ENCODE results near the gene PCP4L1. TPM values are rescaled to one million over a fixed set of nuclear protein-coding genes. Genes with fewer than 3 reads are reported as not detected.
A peak's percentile ranks its signal among the peaks of the same experiment; 100 is the strongest.
"Not testable (repeated sequence)": the region's sequence is repeated elsewhere in the genome, so short reads cannot be mapped to it uniquely, and the experiment has no call there.

The PCP4L1 gene
- total RNA-seq, 1 donor from 2014 or later, result 0.25 TPM

DNA sequence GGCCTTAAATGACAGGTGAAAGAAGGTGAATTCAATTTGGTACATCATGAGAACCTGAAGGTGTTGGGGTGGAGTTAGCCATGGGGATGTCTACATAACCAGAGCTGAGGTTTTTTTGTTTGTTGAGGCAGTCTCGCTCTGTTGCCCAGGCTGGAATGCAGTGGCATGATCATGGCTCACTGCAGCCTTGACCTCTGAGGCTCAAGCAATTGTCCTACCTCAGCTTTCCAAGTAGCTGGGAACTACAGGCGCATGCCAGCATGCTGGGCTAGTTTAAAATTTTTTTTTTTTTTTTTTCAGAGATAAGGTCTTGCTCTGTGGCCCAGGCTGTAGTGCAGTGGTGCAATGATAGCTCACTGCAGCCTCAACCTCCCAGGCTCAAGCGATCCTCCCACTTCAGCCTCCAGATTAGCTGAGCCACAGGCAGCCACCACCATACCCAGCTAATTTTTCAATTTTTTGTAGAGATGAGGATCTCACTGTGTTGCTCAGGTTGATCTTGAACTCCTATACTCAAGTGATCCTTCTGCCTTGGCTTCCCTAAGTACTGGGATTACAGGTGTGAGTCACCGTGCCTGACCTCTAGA is 53.1 kb downstream of the PCP4L1 start:
- Mint-ChIP-seq H3K27ac (no peak overlapping the region), H3K9me3 (no peaks in the 10 kb centered on the region), H3K4me3 (no peak overlapping the region), H3K36me3 (no peaks in the 10 kb centered on the region), H3K27me3 (ENCODE audit: low read depth) (peaks cover 24% of the 10 kb centered on the region), H3K4me1 (peaks cover 16% of the 10 kb centered on the region)
- no peak for DNase-seq (ENCODE audit: low spot score in 2 of 2, unreplicated experiment in 2 of 2)
- TF ChIP-seq, protein P1, sequence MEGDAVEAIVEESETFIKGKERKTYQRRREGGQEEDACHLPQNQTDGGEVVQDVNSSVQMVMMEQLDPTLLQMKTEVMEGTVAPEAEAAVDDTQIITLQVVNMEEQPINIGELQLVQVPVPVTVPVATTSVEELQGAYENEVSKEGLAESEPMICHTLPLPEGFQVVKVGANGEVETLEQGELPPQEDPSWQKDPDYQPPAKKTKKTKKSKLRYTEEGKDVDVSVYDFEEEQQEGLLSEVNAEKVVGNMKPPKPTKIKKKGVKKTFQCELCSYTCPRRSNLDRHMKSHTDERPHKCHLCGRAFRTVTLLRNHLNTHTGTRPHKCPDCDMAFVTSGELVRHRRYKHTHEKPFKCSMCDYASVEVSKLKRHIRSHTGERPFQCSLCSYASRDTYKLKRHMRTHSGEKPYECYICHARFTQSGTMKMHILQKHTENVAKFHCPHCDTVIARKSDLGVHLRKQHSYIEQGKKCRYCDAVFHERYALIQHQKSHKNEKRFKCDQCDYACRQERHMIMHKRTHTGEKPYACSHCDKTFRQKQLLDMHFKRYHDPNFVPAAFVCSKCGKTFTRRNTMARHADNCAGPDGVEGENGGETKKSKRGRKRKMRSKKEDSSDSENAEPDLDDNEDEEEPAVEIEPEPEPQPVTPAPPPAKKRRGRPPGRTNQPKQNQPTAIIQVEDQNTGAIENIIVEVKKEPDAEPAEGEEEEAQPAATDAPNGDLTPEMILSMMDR (IDR thresholded peaks at IDR 0.05; ENCODE audit: unreplicated experiment), result no peak

DNA sequence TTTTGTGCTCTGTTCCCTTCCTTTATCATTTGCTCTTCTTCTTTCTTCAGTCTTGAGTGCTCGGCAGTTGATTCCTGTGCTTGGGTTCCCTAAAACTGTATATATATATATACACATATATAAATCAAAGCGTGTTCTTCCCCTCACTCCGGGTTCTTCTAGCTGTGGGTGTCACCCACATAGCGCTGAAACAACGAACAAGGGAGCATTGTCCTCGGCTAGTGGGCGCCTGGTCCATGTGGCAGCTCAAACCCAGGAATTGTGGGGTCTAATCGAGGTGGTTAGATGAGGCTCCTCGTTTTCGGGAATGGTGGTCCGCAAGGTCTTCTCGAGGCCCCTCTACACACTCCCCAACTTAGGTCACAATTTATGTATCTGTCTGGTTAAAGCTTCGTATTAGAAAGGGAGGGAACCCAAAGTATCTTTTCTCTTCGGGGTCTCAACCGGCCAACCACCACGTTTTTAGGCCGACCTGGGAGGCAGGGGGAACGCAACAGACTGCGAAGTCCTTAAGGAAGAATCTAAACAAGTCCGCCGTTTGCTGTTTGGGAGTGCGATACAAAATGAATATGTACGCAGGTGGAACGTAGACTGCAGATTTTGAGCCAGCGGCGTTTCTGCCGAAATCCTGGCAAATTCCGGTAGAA is 55.1 kb downstream of the PCP4L1 start:
- H3K27me3 Mint-ChIP-seq (ENCODE audit: low read depth), result peaks cover 14% of the 10 kb centered on the region
- peak overlapping the region; percentile 99 for H3K27ac Mint-ChIP-seq
- H3K36me3 Mint-ChIP-seq, result peaks cover 3% of the 10 kb centered on the region
- DNase-seq (ENCODE audit: low spot score in 2 of 2, unreplicated experiment in 2 of 2), result no peak
- peak overlapping the region; percentile 98 for H3K4me3 Mint-ChIP-seq
- TF ChIP-seq, protein P1 (IDR thresholded peaks at IDR 0.05; ENCODE audit: unreplicated experiment), result no peak
- H3K4me1 Mint-ChIP-seq, result peaks cover 16% of the 10 kb centered on the region
- H3K9me3 Mint-ChIP-seq, result no peaks in the 10 kb centered on the region

DNA sequence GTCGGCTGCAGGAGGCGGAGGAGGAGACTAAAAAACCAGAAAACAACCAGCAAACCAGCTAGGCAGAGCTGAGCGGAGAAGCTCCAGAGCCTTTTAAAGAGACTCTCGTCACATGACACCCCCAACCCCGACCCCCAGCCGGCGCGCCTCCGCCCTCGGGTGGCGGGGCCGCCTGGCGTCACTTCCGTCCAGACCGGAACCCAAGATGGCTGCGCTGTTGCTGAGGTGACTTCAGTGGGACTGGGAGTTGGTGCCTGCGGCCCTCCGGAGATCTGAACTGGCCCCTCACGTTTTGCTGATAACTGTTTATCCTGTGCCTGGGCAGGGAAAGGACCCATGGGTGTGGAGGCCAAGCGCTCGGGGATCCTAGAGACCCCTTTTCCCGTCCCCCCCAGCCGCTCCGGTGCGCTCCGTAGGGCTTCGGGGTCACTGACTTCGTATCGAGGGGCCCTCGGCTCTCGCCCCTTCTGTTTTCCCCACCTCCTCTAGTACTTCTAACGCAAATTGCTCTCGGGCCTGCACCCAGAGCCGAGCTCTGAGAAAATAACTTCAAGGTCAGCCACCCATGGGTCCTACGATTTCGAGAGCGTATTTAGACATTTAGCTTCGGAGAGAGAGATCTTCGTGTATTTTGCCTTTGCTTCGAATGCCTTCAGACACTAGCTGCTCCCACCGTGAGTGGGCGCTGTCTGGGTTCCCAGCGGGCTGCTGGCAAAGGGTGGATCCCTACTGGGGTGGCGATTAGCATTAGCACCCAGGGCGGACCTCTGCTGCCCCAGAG is 55.8 kb downstream of the PCP4L1 start, which contains the start of gene SDHC:
Gene SDHC, plus strand, starts transcription at position 181 of the 781 bp plus-strand sequence. Its CDS starts 25 bp downstream, at position 206.
- no peaks in the 10 kb centered on the region for H3K9me3 Mint-ChIP-seq
- H3K4me3 Mint-ChIP-seq, result peak within 1 kb of the TSS; percentile 98
- peak; percentile 74 to 89 for DNase-seq (ENCODE audit: low spot score in 2 of 2, unreplicated experiment in 2 of 2)
- TF ChIP-seq, protein P1 (IDR thresholded peaks at IDR 0.05; ENCODE audit: unreplicated experiment), result no peak
- peaks cover 3% of the 10 kb centered on the region for H3K36me3 Mint-ChIP-seq
- peak within 1 kb of the TSS; percentile 99 for H3K27ac Mint-ChIP-seq
- H3K27me3 Mint-ChIP-seq (ENCODE audit: low read depth), result peaks cover 9% of the 10 kb centered on the region
- H3K4me1 Mint-ChIP-seq, result peaks cover 16% of the 10 kb centered on the region

DNA sequence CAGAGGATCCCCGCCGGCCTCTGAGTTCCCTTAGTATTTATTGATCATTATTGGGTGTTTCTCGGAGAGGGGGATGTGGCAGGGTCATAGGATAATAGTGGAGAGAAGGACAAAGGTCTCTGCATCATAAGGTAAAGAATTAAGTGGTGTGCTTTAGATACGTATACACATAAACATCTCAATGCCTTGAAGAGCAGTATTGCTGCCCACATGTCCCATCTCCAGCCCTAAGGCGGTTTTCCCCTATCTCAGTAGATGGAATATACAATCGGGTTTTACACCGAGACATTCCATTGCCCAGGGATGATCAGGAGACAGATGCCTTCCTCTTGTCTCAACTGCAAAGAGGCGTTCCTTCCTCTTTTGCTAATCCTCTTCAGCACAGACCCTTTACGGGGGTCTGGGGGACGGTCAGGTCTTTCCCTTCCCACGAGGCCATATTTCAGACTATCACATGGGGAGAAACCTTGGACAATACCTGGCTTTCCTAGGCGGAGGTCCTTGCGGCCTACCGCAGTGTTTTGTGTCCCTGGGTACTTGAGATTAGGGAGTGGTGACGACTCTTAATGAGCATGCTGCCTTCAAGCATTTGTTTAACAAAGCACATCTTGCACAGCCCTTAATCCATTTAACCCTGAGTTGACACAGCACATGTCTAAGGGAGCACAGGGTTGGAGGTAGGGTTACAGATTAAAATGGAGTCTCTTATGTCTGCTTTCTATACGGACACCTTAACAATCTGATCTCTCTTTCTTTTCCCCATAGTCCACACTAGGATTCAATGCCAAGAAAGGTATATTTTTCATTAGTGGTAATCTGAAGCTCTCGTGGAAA is 57.5 kb downstream of the PCP4L1 start:
- H3K27ac Mint-ChIP-seq; H3K9me3 Mint-ChIP-seq; H3K27me3 Mint-ChIP-seq (ENCODE audit: low read depth); H3K36me3 Mint-ChIP-seq; DNase-seq (ENCODE audit: low spot score in 2 of 2, unreplicated experiment in 2 of 2): not testable (repeated sequence)
- Mint-ChIP-seq H3K4me3 (peak overlapping the region; percentile 98), H3K4me1 (peaks cover 16% of the 10 kb centered on the region)

DNA sequence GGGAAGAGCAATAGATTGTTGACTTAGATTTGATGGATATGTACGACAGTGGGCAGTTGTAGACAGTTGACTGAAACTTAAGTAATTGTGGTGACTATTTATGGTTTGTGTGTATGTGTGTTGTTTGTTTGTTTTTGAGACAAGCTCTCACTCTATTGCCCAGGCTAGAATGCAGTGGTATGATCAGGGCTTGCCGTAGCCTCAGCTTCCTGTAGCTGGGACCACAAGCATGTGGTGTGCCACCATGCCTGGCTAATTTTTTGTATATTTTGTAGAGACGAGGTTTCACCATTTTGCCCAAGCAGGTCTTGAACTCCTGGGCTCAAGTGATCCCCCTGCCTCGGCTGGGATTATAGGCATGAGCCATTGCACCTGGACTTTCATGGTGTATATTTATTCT is 65.5 kb downstream of the PCP4L1 start:
- H3K36me3 Mint-ChIP-seq, result peaks cover 23% of the 10 kb centered on the region

More for the DNA sequence above, 65.5 kb downstream of the PCP4L1 start:
- TF ChIP-seq, protein P1 (IDR thresholded peaks at IDR 0.05; ENCODE audit: unreplicated experiment), result no peak
- Mint-ChIP-seq H3K27me3 (ENCODE audit: low read depth) (no peaks in the 10 kb centered on the region), H3K9me3 (no peaks in the 10 kb centered on the region), H3K27ac (no peak overlapping the region), H3K4me1 (no peaks in the 10 kb centered on the region), H3K4me3 (no peak overlapping the region)
- no peak for DNase-seq (ENCODE audit: low spot score in 2 of 2, unreplicated experiment in 2 of 2)
